NCI-H2227 treated with DMSO at 0.1 percent for 48 hours (cell line): ENCODE results near the gene SLC39A7.
"Not testable (repeated sequence)": the region's sequence is repeated elsewhere in the genome, so short reads cannot be mapped to it uniquely, and the experiment has no call there.

Experiments used
- DNase-seq: peaks from one replicate; lab custom pipeline; 2025; lab: John Stamatoyannopoulos, UW

Gene SLC39A7

DNA sequence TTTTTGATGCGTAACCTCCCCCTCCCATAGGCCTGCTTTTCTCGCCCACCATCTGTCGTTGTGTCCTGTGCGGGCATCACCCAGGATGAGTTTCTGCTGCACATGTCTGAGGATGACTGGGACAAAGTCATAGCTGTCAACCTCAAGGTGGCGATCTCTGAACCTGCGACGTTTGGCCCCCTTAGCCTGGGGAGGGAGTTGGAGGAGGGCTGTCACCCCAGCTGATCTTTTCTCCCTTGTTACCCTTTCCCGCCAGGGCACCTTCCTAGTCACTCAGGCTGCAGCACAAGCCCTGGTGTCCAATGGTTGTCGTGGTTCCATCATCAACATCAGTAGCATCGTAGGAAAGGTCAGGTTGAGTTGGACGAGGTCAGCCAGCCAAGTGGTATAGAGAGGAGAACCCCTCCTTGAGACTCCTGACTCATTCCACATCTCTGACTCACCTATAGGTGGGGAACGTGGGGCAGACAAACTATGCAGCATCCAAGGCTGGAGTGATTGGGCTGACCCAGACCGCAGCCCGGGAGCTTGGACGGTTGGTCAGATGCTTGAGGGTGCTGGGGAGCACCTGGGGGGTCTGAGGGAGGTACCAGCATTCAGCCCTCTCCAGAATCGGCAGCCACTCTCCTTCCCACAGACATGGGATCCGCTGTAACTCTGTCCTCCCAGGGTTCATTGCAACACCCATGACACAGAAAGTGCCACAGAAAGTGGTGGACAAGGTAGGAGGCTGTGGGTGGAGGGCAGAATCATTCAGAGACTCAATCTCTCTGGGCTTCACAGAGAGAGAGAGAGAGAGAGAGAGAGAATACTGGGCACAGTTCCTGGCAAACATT lies 4.7 kb downstream of the SLC39A7 start:
- no peak for DNase-seq

DNA sequence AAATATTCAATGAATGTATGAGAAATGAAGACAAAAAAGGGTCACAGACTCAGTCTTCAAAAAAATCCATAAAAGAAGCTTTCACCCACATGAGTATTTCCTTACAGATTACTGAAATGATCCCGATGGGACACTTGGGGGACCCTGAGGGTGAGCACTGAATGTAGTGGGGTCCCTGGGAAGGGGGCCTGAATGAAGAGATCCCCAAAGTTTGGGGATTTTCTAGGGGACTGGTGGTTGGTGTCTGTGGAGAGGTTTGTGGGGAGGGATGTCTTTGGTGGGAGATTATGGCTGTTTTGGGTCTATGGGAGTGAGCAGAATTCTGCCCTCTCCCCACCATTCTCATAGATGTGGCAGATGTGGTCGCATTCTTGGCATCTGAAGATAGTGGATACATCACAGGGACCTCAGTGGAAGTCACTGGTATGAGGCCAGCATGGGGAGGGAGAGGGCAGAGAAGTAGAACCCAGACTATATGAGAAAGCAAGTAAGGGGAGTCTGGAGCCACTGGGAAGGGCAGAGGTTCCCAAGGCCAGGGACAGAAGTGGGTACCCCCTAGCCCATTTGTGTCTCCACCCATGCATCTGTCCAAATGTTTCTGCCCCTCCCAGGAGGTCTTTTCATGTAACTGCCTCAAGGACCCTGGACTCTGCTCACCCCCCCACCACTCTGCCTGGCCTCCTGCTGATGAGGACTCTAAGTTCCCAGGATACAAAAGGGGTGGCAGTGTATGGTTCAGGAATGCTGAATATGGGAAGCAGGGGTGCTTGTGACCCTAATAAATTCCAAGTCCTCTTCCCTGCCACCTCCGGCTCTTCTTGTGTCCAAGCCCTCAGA lies 5.6 kb downstream of the SLC39A7 start:
- no peak for DNase-seq

DNA sequence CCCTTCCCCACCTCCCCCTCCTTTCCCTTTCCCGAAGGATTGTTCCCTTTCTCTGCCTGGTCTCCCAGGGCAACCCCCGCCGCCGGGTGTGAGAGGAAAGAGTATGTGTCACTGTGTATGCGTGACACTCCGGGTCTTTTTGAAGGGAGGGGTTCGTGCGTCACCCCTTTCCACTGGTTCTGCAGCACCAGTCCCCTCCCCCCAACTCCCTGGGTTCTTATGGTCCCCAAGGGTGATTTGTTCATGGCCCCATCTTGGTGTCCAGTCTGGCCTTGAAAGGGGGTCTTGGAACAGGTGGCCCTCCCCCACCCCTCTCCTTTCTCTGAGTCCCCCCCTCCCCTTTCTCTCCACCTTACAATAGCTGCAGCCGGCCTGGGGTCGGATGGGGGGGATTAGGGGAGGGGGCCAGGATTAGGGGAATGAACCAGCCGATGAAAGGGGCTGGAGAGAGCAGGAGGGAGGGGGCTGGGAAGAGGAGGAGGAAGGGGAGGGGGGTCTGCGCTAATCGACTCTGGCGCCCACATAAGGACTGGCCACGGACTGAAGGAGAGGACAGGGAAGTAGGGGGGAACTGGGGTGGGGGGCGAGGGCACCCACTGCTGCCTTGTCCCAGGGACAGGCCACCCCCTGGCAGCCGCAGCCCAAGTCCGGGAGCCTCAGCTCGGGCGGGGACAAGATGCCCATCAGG lies 6.3 kb downstream of the SLC39A7 start:
- DNase-seq: no peak

DNA sequence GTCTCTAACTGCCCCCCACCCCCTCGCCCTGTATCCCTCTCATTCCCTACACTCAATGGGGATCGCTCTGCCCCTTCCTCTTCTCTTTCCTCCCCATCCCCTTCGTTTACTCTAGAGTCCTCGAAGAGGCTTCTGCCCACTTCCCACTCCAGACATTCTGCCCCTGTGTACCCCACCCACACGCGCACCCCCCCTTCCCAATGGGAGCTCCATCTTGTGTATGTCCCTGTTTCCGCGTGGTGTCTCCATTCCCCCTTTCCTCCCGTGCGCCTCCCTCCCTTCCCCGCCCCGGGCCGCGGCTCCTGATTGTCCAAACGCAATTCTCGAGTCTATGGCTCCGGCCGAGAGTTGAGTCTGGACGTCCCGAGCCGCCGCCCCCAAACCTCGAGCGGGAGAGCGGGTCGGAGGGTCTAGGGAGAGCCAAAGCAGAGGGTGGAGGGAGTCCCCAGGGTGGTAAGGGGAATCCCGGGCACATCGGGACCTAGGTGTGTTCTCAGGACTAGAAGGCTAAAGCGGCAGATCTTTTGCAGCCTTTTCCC lies 7.0 kb downstream of the SLC39A7 start:
- DNase-seq: peak; percentile 40

DNA sequence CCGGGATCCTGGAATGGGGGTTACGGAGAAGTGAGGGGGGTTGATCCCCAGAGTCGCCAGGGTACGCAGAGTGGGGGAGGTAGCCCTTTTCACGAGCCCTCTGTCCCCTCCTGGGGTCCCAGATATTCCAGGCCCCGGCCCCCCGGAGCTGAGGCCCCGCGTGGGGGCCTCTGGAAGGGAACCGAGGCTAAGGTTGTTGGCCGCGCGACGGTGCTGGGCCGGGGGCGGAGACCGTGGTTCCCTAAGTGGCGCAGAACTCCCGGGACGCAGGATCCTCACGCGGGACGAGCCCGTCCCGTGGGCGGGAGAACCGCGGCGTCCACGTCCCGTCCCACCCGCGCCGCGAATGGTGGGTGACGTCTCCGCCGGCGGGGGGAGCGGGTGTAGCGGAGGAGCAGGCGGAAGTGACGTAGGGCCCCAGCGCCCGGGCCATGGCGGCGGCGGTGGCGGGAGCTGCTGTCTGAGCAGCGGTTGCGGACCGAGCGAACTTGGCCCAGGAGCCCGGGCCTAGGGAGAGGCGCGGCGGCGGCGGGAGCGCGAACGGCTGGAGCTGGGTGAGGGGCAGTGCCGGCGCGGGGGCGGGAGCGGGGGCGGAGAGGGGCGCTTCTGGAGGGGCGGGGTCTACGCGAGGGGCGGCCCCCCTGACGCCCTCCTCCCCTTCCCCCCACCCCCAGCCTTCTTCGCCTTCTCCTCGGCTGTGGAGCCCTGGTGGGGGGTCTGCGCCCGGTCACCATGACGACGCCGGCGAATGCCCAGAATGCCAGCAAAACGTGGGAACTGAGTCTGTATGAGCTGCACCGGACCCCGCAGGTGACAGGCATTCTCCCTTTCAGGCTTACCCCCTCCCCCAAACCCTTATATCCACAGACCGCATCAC lies 7.7 kb downstream of the SLC39A7 start, which contains the start of gene RING1:
TSS of gene RING1 (plus strand) at position 410 of the 877 bp plus-strand sequence. CDS start at position 733, 323 bp downstream.
- DNase-seq: peak; percentile 73

DNA sequence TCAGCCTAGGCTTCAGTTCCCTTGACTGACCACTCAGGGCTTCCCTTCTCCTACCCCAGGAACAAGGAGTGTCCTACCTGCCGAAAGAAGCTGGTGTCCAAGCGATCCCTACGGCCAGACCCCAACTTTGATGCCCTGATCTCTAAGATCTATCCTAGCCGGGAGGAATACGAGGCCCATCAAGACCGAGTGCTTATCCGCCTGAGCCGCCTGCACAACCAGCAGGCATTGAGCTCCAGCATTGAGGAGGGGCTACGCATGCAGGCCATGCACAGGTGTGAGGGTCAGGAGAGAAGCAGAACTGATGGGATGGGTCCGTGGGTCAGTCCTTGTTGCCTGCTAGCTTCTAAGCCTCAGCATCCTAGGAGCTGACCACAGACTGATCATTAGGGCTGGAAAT lies 9.2 kb downstream of the SLC39A7 start:
- DNase-seq: no peak

DNA sequence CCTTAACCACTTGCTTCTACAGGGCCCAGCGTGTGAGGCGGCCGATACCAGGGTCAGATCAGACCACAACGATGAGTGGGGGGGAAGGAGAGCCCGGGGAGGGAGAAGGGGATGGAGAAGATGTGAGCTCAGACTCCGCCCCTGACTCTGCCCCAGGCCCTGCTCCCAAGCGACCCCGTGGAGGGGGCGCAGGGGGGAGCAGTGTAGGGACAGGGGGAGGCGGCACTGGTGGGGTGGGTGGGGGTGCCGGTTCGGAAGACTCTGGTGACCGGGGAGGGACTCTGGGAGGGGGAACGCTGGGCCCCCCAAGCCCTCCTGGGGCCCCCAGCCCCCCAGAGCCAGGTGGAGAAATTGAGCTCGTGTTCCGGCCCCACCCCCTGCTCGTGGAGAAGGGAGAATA lies 10.5 kb downstream of the SLC39A7 start:
- DNase-seq: no peak

DNA sequence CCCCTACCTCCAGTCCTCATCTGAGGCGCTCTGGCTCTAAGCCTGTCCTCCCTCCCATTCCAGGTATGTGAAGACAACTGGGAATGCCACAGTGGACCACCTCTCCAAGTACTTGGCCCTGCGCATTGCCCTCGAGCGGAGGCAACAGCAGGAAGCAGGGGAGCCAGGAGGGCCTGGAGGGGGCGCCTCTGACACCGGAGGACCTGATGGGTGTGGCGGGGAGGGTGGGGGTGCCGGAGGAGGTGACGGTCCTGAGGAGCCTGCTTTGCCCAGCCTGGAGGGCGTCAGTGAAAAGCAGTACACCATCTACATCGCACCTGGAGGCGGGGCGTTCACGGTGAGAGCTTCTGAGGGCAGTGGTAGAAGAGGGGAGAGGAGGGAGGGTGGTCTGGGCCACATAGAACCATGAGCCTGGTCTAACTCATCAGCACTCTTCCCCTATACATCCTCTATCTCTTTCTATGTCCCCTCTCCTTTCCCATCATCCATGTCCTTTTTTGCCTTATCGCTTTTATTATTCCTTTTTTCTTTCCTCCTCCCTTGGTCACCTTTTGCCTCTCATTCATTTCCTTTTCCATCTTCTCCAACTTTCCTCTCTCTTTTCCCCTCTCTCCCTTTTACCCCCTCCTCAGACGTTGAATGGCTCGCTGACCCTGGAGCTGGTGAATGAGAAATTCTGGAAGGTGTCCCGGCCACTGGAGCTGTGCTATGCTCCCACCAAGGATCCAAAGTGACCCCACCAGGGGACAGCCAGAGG lies 11.2 kb downstream of the SLC39A7 start:
- no peak for DNase-seq

DNA sequence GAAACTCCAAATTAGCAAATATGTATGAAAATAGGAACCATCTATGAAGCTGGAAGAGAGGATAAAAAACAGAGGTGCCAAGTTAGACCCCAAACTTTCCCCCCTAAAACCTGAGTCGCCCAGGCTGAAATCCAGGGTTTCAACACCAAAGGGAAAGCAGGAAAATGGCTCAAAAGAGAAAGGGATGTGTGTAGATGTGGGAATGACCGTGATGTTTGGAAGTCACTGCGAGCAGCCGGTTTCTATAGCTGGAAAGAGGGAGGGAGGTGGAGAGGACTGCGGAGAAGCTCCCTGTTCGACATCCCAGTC lies 12.1 kb downstream of the SLC39A7 start:
- DNase-seq: no peak

DNA sequence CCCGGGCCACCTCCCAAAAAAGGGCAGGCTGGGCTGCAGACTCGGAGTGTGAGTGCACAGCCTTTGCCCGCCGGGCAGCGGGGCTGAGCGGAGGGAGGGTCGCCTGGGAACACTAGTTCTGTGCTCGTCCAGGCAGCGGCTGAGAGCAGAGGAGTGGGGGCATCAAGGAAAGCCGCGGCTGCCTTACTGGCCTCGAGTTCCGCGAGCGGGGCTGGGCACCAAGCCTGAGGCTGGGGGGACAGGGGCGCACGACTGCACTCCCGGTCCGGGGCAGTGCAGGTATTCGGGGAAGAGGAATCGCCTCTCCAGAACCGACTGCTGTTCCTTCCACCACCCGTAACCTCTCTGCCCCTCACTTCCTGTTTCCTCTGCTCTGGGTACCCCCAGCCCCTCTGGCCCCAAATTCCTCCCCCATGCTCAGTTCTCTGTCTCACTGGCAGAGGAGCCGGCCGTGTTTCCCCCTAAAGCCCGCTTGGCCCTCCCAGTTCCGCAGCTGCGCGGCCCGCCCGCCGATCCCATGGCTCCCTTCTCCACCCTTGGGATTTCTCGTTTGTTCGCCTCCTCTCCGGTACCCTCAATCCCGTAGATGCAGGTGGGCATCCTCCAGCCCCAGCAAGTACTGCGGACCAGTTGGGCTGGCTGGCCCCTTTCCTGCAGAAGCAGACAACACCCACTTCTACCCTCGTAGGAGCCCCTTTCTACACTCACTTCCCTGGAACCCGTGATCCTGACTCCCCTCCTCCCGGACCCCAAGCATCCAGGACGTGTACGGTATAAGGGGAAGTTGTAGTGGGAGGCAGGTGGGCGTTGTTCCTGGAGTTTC lies 12.7 kb downstream of the SLC39A7 start:
- DNase-seq: peak; percentile 42

DNA sequence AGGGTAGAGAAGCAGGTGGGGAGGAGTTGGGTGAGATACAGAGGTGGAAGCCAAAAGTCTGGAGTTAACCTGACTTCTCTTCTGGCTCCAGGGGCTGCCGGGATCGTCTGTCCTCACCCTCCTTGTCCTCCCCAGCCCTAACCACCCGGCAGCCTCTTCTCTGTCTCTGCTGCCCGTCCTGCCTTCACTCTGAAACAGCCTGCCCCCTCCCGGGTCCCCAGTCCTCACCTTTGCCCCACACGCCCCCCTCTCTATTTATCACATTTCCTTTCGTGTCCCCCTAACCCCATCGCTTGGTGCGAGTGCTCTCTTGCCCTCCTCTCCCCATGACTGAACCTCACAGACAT lies 13.3 kb downstream of the SLC39A7 start:
- no peak for DNase-seq

DNA sequence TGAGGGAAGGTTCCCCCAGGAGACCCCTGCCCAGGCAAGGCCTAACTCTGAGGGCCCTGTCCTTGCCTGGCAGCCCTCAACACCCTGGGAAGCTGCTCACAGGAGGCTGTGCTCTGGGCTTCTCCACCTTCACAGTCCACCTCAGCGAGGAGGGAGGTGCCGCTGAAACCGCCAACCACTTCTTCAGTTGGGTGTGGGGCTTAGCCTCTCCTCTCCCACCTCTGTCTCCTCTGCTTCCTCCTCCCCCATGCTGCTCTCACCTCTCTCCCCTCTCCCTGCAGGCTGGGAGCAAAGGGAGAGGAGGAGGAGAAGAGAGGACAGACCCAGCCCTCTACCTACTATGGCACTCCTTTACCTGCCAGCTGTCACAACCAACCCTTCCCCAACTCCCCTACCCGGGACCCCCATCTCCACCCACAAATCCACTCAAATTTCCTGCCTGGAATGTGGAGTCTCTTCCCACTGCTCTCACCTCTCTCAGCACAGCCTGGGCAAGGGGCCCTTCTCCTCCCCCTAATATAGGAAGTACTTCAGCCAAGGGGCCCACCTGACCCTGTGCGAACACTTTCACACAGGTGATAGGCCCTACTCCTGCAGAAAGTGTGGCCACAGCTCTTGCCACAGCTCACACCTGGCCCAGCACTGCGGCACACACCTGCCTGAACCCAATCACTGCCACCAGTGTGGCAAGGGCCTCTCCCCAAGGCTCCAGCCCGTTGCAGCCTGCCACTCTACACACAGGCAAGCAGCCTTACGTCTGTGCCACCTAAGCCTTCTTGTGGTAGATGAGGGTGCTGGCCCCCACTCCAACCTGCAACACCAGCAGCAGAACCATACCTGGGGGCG lies 14.8 kb downstream of the SLC39A7 start:
- DNase-seq: no peak

DNA sequence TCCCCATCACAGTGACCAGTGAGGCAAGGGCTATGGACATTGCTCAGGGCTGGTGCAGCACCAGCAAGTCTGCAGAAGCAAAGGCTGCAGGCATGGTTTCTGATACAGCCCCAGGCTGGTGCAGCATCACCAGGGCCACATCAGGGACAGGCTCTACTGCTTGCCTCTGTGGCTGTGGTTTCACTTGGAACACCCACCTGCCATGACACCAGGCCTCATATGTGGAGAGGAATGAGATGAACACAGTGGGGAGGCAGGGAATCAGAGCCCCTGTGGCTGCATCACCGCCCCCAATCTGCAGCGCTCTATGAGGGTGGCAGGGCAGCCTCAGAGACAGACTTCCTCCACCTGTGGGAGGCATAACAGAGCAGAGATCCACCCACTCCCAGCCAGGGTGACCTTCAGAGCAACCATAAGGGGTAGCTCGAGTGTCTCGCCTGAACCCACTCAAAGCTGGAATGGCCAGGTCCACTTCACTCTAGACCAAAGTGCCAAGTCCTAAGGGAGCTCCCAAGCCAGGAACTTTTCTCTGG lies 15.5 kb downstream of the SLC39A7 start:
- no peak for DNase-seq

DNA sequence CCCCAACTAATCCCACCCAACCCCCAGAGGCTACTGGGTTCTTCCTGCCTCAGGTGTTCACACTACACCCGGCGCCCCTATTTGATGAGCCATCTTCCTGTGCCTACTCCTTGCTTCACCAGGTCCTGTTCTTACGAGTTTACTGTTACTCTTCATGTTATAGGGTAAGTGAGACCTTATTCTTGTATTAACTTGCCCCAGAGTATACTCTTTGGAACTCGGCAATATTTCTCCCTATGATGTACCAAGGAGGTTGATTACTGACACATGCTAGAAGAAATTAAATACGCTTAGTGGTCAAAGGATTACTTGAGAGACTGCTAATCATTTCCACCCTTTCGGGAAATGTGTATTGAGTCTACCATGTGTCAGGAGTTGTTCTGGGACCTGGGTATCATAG lies 16.6 kb downstream of the SLC39A7 start:
- DNase-seq: no peak

DNA sequence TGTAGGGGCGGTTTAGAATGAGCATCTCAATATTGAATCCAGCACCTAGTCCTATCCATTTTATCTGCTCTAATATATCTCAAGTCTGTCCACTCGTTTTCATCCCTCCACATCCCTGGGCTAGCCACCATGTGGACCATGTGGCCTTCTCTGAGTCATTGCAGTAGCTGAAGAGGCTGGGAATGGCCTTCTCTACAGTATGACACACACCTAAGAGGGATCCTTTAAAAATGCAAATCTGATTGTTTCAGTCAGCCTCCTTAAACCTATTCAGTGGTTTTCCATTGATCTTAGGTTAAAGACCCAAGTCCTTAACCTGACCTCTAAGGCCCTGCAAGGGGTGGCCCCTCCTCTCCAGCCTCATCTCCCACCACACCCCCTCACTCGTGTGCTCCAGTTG lies 17.0 kb downstream of the SLC39A7 start:
- DNase-seq: no peak

DNA sequence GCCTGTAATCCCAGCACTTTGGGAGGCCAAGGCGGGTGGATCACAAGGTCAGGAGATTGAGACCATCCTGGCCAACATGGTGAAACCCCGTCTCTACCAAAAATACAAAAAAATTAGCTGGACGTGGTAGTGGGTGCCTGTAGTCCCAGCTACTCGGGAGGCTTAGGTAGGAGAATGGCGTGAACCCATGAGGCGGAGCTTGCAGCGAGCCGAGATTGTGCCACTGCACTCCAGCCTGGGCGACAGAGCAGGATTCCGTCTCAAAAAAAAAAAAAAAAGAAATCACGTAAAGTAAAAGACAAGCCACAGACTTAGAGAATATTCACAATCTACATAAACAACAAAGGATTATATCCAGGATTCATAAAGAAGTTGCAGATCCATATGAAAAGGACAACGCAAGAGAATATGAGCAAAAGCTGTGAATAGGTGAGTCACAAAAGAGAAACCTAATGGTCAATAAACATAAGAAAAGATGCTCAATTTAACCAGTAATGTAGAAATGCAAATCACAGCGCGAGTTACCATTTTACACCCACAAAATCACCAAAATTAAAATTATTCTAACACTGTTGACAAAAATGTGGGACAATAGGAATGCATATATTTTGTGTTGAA lies 25.9 kb downstream of the SLC39A7 start:
- not testable (repeated sequence) for DNase-seq

DNA sequence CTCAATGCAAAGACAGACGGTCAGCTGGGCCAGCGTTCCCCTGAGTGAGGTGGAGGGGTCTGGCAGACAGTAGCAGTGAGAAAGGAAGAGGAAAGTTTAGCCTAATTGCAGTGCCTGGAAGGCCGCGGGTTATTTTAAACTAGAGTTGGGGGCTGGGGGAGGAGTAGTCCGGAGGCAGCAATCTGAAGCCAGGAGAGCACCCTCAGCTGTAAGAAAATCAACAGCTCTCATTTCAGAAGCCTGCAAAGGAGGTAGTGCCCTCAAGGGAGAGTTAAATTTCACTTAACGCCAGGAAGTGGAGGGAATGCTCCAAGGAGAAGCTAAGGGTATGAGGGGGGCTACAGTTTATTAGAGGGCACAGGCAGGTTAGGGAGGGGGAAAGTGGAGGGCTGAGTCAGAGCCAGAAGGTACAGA lies 34.6 kb downstream of the SLC39A7 start:
- no peak for DNase-seq

DNA sequence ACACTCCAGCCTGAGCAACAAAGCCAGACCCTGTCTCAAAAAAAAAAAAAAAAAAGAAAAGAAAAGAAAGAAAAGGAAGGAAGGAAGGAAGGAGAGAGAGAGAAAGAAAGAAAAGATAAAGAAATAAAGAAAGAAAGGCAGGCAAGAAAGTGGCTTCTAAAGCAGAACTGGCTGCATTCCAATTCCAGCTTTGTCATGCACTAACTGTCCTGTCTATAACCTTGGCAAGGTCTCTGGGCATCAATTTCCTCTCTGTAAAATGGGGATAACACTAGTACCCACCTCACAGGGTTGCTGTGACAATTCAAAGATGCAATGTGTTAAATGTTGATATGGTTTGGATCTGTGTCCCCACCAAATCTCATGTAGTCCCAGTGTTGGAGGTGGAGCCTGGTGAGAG lies 35.7 kb downstream of the SLC39A7 start:
- no peak for DNase-seq
